Muscle of arm (tissue), 12 donors: ENCODE results near the gene SIGLEC11. TPM values are rescaled to one million over a fixed set of nuclear protein-coding genes. Genes with fewer than 3 reads are reported as not detected.
"Not testable (repeated sequence)": the region's sequence is repeated elsewhere in the genome, so short reads cannot be mapped to it uniquely, and the experiment has no call there.

Experiments used
- DNase-seq: peaks from one replicate; pipeline ENCODE4 v3.0.0-alpha.2; 2013
- polyA plus RNA-seq, 12 donors: library from polyadenylated mRNA; unstranded; fragments of 120-200 nt; gene quantifications; one replicate each; pipeline ENCODE4 v1.2.1, GENCODE V29; 2013; ENCODE audit not compliant: insufficient read length in 12 of 12

The SIGLEC11 gene
- polyA plus RNA-seq, 12 donors: 0.48 to 5.5 (median 0.77) TPM; not detected in 1

- no peak for DNase-seq
These were observed 20.9 kb upstream of the SIGLEC11 start for GRCh38 chr19:49981603-49982593.

DNA sequence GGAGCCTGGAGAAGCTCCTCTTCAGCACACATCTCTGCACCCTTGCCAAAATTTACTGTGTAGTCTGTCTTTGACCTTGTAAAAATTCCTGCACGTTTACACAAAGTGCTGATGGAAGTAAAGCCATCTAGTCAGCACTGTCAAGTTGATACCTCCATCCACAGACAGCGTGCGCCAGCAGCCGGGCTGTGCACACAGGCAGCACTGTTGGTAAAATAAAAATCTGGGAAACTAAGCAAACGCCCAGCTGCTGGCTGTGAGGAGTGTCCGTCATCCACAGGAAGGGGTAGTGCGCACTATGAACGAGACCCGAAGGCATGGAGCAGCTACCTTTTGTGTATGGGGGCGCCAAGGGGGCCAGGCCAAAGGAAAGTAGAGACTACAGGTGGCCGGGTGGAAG, 17.4 kb upstream of the SIGLEC11 start:
- DNase-seq: no peak

DNA sequence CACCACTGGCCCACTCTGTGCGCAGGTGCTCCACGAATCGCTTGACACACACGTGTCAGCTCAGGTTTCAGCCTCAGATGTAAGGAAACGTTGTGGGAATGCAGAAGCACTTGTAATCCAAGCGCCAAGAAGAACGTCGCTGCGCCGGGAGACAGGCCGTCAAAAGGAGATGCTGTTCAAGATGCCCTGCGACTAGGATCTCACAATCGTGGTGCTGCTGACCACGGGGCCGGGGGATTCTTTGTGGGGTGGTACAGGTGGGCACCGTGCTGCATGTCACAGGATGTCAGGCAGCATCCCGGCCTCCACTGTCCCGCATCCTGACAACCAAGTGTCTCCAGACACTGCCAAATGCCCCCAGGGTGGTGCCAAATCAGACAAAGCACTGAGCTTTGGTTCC, 16.9 kb upstream of the SIGLEC11 start:
- no peak for DNase-seq

DNA sequence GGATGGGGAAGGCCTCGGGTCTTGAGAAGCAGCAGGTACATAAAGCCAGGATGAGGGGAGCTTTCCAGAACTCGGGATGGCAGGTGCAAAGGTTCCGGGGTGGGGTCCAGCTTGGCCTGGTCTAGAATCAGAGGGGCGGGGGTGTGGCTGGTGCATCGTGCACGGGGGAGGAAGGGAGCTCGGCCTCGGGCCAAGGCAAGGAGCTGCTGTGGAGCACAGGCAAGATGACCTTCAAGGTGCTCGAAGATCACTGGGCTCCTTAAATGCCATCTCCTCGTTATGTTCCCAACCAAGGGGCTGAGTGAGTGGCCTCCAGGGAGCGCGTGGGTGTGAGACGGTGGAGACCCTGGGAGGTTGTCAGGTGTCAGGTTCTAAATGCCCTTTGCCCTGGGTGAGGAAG, 16.1 kb upstream of the SIGLEC11 start:
- no peak for DNase-seq

DNA sequence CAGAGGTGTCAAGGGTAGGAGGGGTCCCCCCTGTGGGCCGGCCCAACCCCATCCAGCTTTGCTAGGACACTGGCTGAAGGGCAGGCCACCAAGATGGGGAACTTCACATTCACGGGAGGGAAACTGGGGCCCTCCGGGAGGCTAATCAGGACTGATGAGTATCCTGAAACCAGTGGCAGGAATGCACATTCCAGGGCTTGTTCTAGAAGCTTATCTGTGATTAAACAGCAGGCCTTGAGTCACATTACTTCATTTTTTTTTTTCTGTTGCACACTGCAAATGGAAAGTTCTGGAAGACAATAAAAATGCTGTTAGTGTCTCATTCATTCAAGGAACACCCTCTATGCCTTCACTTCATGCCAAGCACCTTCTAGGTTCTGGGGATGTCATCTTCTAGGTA, 15.5 kb upstream of the SIGLEC11 start:
- no peak for DNase-seq

DNA sequence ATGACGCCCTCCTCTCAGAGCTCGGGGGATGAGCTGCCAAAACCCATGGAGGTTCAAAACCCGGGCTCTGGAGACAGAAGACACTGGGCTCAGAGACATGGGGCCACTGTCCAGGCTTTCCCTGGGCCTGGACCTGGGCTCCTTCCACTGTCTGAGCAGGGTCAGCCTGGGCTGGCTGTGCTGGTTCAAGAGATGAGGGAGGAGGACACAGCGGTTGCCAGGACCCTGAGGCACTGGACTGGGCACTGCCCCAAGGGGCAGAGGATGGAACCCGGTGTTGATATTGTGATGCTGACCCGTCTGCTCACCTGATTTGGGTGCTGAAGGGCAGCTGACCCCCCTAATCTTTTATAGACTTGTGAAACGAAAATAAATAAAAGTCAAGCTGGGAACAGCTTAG, 14.1 kb upstream of the SIGLEC11 start:
- no peak for DNase-seq

DNA sequence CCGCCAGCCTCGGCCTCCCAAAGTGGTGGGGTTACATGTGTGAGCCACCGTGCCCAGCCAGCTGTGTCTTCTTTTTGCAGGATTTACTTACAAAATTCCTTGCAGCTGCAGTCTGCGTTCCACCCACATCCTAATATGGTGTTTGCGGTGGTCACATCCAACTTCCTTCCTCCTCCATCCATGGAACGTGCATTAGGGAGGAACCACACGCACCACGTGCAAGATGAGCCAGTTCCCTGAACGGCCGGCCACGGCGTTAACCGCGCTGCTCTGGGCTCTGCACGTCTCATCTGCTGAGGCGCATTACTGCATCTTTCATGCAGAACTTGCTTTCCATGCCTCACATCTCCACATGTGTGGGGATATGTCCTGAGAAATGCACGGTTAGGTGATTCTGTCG, 13.0 kb upstream of the SIGLEC11 start:
- peak; percentile 13 for DNase-seq

- no peak for DNase-seq
These were observed 11.9 kb upstream of the SIGLEC11 start for GRCh38 chr19:49972841-49973240.

GRCh38 chr19:49971991-49972411, 11.0 kb upstream of the SIGLEC11 start:
- DNase-seq: no peak

GRCh38 chr19:49969355-49969754, 8.4 kb upstream of the SIGLEC11 start:
- not testable (repeated sequence) for DNase-seq

GRCh38 chr19:49968279-49968922, 7.4 kb upstream of the SIGLEC11 start:
- no peak for DNase-seq

DNA sequence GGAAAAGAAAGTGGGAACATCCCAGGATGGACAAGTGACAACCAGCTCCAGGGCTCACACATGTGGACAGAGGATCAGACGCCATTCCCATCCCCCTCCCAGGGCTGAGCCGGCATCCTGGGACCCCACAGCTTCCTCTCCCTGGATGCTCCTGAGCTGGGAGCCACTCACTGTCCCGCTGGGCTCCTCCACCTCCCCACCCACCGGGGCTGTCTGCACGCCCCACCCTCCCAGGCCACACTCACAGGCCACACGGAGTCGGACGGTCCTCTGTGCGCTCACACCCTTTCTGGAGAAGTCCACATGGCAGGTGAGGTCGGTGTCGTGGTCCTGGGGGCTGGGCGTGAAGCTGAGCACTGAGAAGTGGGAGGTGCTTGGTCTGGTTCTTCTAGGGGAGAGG, 1.1 kb downstream of the SIGLEC11 start:
- not testable (repeated sequence) for DNase-seq

DNA sequence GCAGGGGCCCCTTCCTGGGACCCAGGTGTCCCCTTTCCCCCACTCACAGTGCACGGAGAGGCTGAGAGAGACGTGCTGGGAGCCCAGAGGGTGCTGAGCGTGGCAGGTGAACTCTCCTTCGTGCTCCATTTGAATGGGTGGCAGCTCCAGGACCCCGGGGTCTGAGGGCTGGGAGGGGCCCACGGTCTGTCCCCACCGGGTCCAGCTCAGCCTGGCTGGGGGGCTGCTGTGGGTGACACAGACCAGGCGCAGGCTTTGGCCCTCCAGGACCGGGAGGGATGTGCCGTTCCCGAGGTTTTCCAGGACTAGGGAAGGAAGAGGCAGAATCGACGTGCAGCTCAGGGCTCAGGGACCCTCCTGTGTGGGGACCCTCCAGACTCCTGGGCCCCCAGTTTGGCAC, 2.4 kb downstream of the SIGLEC11 start:
- not testable (repeated sequence) for DNase-seq

DNA sequence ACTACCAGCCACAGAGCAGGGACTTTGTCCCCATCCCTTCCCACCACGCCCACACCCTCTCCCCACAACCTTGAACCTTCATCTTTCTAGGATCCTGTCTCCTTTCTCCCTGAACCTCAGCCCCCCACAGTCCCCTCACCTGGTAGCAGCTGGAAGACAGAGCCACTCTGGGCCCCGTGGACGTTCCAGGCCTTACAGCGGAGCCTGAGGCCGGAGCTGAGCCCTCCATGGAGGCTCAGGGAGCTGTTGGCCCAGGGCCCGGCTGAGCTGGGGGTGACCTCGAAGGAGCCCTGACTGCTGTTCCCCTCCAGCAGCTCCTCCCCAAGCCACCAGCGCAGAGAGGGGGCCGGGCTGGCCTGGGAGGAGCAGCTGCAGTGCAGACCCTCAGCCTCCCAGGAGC, 2.8 kb downstream of the SIGLEC11 start:
- DNase-seq: not testable (repeated sequence)

DNA sequence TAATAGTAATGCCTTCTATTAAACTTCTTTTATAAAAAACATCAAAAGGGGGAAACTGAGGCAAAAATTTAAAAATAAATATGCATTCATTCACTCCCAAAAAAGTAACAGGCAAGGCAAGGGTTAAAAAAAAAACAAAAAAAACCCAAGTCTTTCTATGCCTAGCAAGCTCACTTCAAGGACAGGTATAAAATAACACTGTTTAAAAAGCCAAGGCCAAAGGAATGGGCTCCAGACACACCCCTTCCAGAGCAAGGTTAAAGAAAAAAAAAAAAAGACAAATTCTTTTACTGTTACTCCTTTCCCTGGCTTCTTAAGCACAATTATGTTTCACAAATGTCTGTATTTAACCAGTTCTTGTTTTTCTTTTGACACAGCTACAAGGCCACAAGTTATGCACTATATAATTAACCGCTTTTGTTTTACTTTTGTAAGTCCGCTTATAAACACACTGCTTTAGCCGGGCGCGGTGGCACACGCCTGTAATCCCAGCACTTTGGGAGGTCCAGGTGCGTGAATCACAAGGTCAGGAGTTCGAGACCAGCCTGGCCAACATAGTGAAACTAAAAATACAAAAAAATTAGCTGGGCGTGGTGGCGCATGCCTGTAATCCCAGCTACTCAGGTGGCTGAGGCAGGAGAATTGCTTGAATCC, 3.6 kb downstream of the SIGLEC11 start:
- DNase-seq: no peak

DNA sequence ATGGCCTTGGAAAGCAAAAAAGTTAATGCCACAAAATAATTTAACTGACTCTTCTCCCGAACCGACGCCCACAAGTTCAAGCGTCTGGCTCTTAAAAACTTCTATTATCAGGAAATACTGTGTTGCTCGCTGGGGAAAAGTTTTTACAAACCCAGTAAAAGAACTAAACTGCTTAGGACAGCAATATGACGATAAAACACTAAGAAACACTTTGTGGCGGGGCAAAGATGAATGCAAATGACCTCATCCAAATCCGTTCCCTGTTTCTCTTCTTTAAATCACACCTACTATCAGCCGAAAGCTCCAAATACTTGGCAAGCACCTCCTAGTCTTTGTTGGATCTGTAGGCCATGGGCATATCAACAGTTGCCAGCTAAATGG, 4.9 kb downstream of the SIGLEC11 start:
- DNase-seq: no peak

DNA sequence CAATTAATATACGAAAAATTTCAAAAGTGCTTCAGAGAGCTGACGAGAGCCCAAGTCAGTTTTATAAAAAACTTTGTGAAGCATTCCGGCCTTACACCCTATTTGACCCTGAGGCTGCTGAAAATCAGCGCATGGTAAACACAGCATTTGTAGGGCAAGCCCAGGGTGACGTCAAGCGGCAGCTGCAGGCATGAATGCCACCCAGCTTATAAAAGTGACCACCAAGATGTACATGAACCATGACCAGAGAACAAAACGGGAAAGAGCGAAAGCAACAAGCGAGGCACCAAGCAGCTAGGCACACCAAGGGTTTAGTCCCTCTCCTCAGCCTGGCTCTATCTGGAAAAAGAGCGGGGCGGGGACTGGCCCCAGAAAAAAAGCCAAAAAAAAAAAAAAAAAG, 6.0 kb downstream of the SIGLEC11 start:
- peak; percentile 20 for DNase-seq

DNA sequence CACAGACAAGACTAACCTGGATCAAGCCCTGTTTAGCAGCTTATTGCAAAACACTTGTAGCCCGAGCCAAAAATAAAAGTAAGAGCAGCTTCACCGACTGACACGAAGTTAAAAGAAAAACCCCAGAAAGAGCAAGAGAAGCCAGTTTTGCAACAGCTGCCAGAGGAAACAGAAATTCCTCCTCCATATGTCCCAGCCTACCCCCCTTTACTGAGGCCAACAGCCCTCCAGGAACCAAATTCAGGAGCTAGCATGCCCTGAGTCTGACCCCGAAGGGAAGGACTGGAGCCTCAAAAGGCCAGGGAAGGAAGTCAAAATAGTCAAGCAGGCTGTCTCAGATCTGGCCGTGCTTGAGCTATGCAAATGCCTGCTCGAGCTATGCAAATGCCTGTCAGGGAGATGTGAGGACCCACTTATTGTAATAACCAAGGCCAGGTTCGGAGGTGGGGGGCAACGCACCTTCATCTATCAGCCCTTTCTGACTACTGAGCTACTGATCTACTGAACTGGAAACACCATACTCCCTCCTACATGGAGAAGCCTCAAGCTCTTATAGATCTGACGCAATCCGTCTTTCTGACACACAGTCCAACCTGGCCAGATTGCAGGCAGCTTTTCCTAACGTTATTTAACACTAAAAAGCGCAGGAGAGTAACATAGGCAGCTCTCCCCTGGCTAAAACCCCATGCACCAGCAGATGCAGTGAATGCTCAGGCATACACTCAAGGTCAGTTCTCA, 6.7 kb downstream of the SIGLEC11 start:
- DNase-seq: peak; percentile 46

- DNase-seq: no peak
These were observed 7.6 kb downstream of the SIGLEC11 start for GRCh38 chr19:49953416-49953815.

- DNase-seq: no peak
These were observed 8.1 kb downstream of the SIGLEC11 start for GRCh38 chr19:49952906-49953305.

DNA sequence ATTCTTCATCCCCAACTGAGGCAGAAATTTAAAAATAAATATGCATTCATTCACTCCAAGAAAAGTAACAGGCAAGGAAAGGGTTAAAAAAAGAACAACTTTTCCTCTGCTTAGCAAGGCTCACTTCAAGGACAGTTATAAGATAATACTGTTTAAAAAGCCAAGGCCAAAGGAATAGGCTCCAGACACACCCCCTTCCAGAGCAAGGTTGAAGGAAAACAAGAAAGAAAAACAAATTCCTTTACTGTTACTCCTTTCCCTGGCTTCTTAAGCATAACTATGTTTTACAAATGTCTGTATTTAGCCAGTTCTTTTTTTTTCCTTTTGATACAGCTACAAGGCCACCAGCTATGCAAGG, 8.5 kb downstream of the SIGLEC11 start:
- DNase-seq: no peak
